Measurements from ENCODE around the gene RAP1A. TPM values are rescaled to one million over a fixed set of nuclear protein-coding genes. Genes with fewer than 3 reads are reported as not detected.

Gene RAP1A
- total RNA-seq, 1 donor = 36.2 TPM

GRCh38 chr1:111633736-111634247 lies 14.2 kb downstream of the RAP1A start:
- H3K4me3 ChIP-seq (ENCODE audit: low read depth, low read length) = no peak overlapping the region
- DNase-seq (ENCODE audit: low read depth) = no peak
- no peak for TF ChIP-seq CTCF (IDR thresholded peaks at IDR 0.05; ENCODE audit: insufficient read depth, low read length)

GRCh38 chr1:111635324-111636009 lies 15.9 kb downstream of the RAP1A start:
- DNase-seq (ENCODE audit: low read depth) = no peak
- TF ChIP-seq CTCF (IDR thresholded peaks at IDR 0.05; ENCODE audit: insufficient read depth, low read length) = no peak
- no peak overlapping the region for H3K4me3 ChIP-seq (ENCODE audit: low read depth, low read length)

GRCh38 chr1:111638320-111638719 lies 18.7 kb downstream of the RAP1A start:
- H3K4me3 ChIP-seq (ENCODE audit: low read depth, low read length) = no peak overlapping the region
- DNase-seq (ENCODE audit: low read depth) = no peak
- TF ChIP-seq CTCF (IDR thresholded peaks at IDR 0.05; ENCODE audit: insufficient read depth, low read length) = no peak

- TF ChIP-seq CTCF (IDR thresholded peaks at IDR 0.05; ENCODE audit: insufficient read depth, low read length) = no peak
Observed at GRCh38 chr1:111639602-111640198, 20.1 kb downstream of the RAP1A start.

GRCh38 chr1:111643097-111643496 lies 23.5 kb downstream of the RAP1A start:
- no peak overlapping the region for H3K4me3 ChIP-seq (ENCODE audit: low read depth, low read length)
- TF ChIP-seq CTCF (IDR thresholded peaks at IDR 0.05; ENCODE audit: insufficient read depth, low read length) = no peak
- no peak for DNase-seq (ENCODE audit: low read depth)

More at GRCh38 chr1:111639602-111640198, 20.1 kb downstream of the RAP1A start:
- DNase-seq (ENCODE audit: low read depth) = no peak
- no peak overlapping the region for H3K4me3 ChIP-seq (ENCODE audit: low read depth, low read length)

GRCh38 chr1:111643696-111644095 lies 24.1 kb downstream of the RAP1A start:
- no peak overlapping the region for H3K4me3 ChIP-seq (ENCODE audit: low read depth, low read length)
- DNase-seq (ENCODE audit: low read depth) = no peak
- TF ChIP-seq CTCF (IDR thresholded peaks at IDR 0.05; ENCODE audit: insufficient read depth, low read length) = no peak

All from fibroblast of the aortic adventitia (primary cell).